Brain microvascular endothelial cell (primary cell): Measurements from ENCODE around the gene SC5D.

Source experiments
- DNase-seq: peaks from one replicate; pipeline ENCODE4 v3.0.0-alpha.2; 2020
- H3K27ac ChIP-seq: fragments of 250-450 bp; sonication (Bioruptor Pico); 2 replicates; pipeline ENCODE4 v1.5.1; 2020; ENCODE audit warnings: mild to moderate bottlenecking, moderate library complexity
- H3K27me3 ChIP-seq: fragments of 250-450 bp; sonication (Bioruptor Pico); replicated peaks from 2 replicates; pipeline ENCODE4 v1.5.1; 2020; ENCODE audit warnings: mild to moderate bottlenecking
- H3K36me3 ChIP-seq: fragments of 250-450 bp; sonication (Bioruptor Pico); replicated peaks from 2 replicates; pipeline ENCODE4 v1.5.1; 2020; ENCODE audit warnings: mild to moderate bottlenecking
- H3K4me3 ChIP-seq: 2 replicates; pipeline ENCODE4 v1.5.1; 2011; ENCODE audit warnings: low read depth, mild to moderate bottlenecking, control low read depth, low read length, moderate library complexity
- CTCF ChIP-seq: IDR thresholded peaks from 2 replicates; pipeline ENCODE4 v1.5.1; 2011; ENCODE audit warnings: low read depth, mild to moderate bottlenecking, moderate library complexity, low read length, control low read depth, inconsistent platforms; ENCODE audit errors: missing control alignments
- in situ Hi-C: cut with HindIII; loops from 2 replicates; pipeline ENCODE4 v1.10.0; 2017; ENCODE audit warnings: low sequenced_read_pairs, low pct_ligation_motif_present

The SC5D gene

GRCh38 chr11:121356357-121356756 is 63.8 kb downstream of the SC5D start:
- in situ Hi-C loops = no loop called here
- TF ChIP-seq CTCF = no peak
- no peak for DNase-seq
- Histone ChIP-seq H3K27me3 (no peaks in the 10 kb centered on the region), H3K36me3 (no peaks in the 10 kb centered on the region), H3K27ac (no peak overlapping the region), H3K4me3 (no peak overlapping the region)
